ENCODE results near the gene MT1X.

DNA sequence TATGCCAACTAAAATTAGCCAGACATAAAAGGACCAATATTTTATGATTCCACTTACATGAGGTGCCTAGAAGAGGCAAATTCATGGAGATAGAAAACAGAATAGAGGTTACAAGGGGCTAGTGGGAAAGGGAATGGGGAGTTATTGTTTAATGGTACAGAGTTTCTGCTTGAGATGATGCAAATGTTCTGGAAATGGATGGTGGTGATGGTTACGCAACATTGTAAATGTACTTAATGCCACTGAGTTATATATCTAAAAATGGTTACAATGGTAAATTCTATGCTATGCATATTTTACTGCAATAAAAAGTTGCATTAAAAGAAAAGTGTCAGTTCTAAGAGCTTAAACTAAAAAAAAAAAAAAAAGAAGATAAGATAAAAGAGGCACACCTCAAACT is 17.9 kb downstream of the MT1X start:
- TF ChIP-seq ZNF677 (tag by site-specific recombination; IDR thresholded peaks at IDR 0.05), result no peak
- TF ChIP-seq, protein P1, sequence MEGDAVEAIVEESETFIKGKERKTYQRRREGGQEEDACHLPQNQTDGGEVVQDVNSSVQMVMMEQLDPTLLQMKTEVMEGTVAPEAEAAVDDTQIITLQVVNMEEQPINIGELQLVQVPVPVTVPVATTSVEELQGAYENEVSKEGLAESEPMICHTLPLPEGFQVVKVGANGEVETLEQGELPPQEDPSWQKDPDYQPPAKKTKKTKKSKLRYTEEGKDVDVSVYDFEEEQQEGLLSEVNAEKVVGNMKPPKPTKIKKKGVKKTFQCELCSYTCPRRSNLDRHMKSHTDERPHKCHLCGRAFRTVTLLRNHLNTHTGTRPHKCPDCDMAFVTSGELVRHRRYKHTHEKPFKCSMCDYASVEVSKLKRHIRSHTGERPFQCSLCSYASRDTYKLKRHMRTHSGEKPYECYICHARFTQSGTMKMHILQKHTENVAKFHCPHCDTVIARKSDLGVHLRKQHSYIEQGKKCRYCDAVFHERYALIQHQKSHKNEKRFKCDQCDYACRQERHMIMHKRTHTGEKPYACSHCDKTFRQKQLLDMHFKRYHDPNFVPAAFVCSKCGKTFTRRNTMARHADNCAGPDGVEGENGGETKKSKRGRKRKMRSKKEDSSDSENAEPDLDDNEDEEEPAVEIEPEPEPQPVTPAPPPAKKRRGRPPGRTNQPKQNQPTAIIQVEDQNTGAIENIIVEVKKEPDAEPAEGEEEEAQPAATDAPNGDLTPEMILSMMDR (tag by site-specific recombination; IDR thresholded peaks at IDR 0.05), result no peak
- TF ChIP-seq ZNF670 (tag by site-specific recombination; IDR thresholded peaks at IDR 0.05; ENCODE audit: low read depth), result no peak
- TF ChIP-seq, protein P2, sequence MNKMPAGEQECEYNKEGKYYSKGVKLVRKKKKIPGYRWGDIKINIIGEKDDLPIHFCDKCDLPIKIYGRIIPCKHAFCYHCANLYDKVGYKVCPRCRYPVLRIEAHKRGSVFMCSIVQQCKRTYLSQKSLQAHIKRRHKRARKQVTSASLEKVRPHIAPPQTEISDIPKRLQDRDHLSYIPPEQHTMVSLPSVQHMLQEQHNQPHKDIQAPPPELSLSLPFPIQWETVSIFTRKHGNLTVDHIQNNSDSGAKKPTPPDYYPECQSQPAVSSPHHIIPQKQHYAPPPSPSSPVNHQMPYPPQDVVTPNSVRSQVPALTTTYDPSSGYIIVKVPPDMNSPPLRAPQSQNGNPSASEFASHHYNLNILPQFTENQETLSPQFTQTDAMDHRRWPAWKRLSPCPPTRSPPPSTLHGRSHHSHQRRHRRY (tag by site-specific recombination; IDR thresholded peaks at IDR 0.05), result no peak
- no peak for TF ChIP-seq ZFP37 (tag by site-specific recombination; IDR thresholded peaks at IDR 0.05)
- TF ChIP-seq, protein P3, sequence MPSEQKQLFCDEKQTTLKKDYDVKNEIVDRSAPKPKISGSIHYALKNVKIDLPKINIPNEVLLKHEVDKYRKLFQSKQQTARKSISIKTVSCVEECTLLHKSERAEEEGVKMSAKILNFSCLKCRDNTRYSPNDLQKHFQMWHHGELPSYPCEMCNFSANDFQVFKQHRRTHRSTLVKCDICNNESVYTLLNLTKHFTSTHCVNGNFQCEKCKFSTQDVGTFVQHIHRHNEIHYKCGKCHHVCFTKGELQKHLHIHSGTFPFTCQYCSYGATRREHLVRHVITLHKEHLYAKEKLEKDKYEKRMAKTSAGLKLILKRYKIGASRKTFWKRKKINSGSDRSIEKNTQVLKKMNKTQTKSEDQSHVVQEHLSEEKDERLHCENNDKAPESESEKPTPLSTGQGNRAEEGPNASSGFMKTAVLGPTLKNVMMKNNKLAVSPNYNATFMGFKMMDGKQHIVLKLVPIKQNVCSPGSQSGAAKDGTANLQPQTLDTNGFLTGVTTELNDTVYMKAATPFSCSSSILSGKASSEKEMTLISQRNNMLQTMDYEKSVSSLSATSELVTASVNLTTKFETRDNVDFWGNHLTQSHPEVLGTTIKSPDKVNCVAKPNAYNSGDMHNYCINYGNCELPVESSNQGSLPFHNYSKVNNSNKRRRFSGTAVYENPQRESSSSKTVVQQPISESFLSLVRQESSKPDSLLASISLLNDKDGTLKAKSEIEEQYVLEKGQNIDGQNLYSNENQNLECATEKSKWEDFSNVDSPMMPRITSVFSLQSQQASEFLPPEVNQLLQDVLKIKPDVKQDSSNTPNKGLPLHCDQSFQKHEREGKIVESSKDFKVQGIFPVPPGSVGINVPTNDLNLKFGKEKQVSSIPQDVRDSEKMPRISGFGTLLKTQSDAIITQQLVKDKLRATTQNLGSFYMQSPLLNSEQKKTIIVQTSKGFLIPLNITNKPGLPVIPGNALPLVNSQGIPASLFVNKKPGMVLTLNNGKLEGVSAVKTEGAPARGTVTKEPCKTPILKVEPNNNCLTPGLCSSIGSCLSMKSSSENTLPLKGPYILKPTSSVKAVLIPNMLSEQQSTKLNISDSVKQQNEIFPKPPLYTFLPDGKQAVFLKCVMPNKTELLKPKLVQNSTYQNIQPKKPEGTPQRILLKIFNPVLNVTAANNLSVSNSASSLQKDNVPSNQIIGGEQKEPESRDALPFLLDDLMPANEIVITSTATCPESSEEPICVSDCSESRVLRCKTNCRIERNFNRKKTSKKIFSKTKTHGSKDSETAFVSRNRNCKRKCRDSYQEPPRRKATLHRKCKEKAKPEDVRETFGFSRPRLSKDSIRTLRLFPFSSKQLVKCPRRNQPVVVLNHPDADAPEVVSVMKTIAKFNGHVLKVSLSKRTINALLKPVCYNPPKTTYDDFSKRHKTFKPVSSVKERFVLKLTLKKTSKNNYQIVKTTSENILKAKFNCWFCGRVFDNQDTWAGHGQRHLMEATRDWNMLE (tag by site-specific recombination; conservative IDR thresholded peaks at IDR 0.05; ENCODE audit: low read depth), result no peak
- no peak for TF ChIP-seq ZNF350 (tag by site-specific recombination; IDR thresholded peaks at IDR 0.05)
